HG03025 (cell line): ENCODE results near the gene CENPF.

Source experiments
- ATAC-seq: cut with Tn5 transposase; IDR thresholded peaks from one replicate; pipeline ENCODE4 v1.9.1; 2021; ENCODE audit warnings: mild to moderate bottlenecking, moderate library complexity; ENCODE audit not compliant: unreplicated experiment, low FRiP score

CENPF gene

GRCh38 chr1:214702556-214702955 is 99.6 kb downstream of the CENPF start:
- ATAC-seq = no peak

DNA sequence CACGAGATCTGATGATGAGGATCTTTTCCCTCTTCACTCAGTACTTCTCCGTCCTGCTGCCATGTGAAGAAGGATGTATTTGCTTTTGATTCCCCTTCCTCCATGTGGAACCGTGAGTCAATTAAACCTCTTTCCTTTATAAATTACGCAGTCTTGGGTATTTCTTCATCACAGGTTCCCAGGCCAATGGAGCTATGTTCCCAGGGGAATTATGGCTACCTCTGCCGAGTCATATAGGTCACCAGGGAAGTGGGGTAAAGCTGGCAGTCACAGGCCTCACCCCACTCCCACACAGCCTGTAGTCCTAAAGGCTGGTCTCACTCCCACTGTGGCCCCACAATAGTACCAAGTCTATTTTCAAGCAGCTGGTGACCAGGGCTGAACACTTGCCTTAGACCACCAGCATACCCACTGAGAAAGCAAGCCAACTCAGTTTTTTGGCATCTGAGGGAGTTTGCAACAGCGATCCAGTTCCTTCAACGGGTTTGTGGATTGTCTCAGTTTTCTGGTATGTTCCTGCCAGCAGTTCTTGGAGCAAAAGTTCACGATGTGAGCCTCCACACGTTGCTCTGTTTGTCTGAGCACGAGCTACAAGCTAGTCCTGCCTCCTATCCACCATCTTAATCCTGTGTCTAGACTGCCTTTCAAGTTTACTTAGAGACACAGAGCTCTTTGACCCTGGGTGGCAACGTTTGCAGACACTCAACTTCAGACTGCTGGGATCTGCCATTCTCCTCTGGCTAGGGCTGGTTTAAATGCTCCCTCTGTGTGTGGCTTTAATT is 104.5 kb downstream of the CENPF start:
- ATAC-seq = no peak

- ATAC-seq = no peak
Observed at GRCh38 chr1:214708321-214708955, 105.4 kb downstream of the CENPF start.

GRCh38 chr1:214709241-214709640 is 106.2 kb downstream of the CENPF start:
- no peak for ATAC-seq

DNA sequence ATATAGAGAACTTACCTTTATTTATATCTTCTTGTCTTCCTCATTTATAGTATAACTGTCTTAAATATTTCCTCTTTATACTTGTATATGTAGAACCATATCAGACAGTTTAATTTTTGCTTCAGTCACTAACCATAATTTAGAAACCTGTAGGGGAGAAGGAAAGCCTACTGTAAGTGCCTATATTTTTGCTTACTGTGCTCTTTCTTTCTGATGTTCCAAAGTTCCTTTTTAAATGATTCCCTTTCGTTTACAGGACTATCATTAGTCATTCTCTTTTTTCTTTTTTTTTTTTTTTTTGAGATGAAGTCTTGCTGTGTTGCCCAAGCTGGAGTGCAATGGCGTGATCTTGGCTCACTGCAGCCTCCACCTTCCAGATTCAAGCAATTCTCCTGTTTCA is 109.7 kb downstream of the CENPF start:
- no peak for ATAC-seq
